Measurements from ENCODE around the gene KLHL36. TPM values are rescaled to one million over a fixed set of nuclear protein-coding genes. Genes with fewer than 3 reads are reported as not detected.

The KLHL36 gene
- total RNA-seq, 2 donors from 2014 or later = 49.7 to 62.7 TPM

DNA sequence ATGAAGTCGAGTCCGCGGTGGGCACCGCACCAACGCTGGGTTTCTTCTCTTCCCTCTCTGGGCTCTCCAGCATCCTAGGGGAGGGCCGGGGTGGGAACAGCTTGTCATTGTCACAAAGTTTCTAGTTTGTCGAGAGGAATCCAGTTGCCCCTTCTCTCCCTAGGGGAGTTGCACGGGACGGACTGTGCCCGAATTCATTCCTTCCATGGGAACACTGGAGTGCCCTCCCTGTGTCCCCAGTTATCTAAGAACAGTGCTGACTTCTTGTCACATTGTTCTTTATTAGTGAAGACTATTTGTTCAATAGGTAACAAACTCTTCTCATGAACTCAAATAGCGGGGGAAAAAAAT lies 1.2 kb downstream of the KLHL36 start:
- Histone ChIP-seq H3K4me1 (no peaks in the 10 kb centered on the region), H3K36me3 (no peaks in the 10 kb centered on the region), H3K27ac (no peak overlapping the region), H3K9ac (ENCODE audit: low read depth in 2 of 2, low read length in 2 of 2) (peak overlapping the region; percentile 72 to 86), H3K4me3 (peak overlapping the region; percentile 84), H3K9me3 (no peaks in the 10 kb centered on the region), H3K27me3 (no peaks in the 10 kb centered on the region)
- intact Hi-C loops (cut with DNase I) = no loop called here
- TF ChIP-seq, protein P1, sequence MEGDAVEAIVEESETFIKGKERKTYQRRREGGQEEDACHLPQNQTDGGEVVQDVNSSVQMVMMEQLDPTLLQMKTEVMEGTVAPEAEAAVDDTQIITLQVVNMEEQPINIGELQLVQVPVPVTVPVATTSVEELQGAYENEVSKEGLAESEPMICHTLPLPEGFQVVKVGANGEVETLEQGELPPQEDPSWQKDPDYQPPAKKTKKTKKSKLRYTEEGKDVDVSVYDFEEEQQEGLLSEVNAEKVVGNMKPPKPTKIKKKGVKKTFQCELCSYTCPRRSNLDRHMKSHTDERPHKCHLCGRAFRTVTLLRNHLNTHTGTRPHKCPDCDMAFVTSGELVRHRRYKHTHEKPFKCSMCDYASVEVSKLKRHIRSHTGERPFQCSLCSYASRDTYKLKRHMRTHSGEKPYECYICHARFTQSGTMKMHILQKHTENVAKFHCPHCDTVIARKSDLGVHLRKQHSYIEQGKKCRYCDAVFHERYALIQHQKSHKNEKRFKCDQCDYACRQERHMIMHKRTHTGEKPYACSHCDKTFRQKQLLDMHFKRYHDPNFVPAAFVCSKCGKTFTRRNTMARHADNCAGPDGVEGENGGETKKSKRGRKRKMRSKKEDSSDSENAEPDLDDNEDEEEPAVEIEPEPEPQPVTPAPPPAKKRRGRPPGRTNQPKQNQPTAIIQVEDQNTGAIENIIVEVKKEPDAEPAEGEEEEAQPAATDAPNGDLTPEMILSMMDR (IDR thresholded peaks at IDR 0.05) = no peak
- no peak for DNase-seq

DNA sequence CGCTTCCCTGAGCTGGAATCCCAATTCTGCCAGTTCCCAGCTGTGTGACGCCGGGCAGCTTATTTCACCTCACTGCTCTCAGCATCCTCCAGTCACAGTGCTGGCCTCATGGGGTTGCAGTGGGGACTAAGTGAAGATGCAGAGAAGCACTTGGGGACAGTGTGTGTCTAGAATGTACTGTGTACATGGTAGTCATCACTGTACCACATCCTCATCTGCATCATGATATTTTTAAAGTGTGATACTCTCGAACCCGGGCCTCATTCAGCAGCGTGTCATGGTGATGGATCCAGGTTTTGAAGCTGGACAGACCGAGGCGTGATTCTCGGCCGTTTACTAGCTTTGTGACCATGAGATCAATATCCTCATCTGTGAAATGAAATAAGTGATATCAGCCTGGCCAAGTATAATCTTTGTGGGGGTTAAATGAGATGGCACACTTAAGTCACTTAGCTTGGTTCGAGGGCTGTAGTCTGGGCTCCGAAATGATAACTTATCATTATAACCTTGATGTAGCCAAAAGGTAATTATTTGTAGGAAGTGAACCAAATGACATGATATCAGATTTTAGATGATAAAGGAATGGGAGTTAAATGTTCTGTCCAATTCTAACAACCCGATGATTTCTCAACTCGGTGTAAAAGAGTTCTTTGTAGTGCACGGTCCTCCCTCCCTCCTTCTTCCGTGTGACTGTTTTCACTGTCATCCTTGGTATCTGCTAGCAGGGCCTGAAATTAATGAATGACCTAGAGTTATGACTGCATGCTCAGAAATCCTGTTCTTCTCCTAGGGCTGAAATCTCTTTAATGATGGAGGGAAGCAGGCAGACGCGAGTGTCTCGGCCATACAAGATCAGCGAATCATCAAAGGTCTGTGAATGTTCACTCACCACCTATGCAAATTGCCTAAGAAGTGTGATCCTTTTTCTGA lies 2.0 kb downstream of the KLHL36 start:
- no peaks in the 10 kb centered on the region for H3K9me3 ChIP-seq
- no peak overlapping the region for H3K4me3 ChIP-seq
- intact Hi-C loops (cut with DNase I) = no loop called here
- TF ChIP-seq, protein P1 (IDR thresholded peaks at IDR 0.05) = no peak
- no peaks in the 10 kb centered on the region for H3K36me3 ChIP-seq
- H3K9ac ChIP-seq (ENCODE audit: low read depth in 2 of 2, low read length in 2 of 2) = no peak overlapping the region
- no peak for DNase-seq
- no peaks in the 10 kb centered on the region for H3K27me3 ChIP-seq
- H3K4me1 ChIP-seq = no peaks in the 10 kb centered on the region
- no peak overlapping the region for H3K27ac ChIP-seq

DNA sequence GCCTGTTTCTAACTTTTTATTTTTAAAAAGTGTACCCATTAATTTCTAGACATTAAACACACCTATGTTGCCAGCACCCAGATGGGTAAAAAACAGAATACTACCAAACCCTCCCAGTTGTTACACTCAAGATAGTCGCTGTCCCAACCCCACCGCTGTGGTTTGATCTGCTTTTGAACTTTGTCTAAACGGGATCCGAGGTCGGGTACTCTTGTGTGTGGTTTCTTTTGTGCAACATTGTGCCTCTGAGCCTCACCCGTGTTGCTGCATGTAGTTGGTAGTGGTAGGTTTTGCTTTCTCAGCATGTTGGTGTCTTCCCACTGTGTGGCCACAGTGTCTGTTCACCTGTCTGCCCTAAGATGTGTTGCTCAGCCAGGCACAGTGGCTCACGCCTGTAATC lies 4.3 kb downstream of the KLHL36 start:
- intact Hi-C loops (cut with DNase I) = no loop called here
- no peak overlapping the region for H3K27ac ChIP-seq
- no peaks in the 10 kb centered on the region for H3K9me3 ChIP-seq
- no peak for DNase-seq
- TF ChIP-seq, protein P1 (IDR thresholded peaks at IDR 0.05) = no peak
- H3K4me1 ChIP-seq = no peaks in the 10 kb centered on the region
- H3K9ac ChIP-seq (ENCODE audit: low read depth in 2 of 2, low read length in 2 of 2) = no peak overlapping the region
- H3K36me3 ChIP-seq = peaks cover 6% of the 10 kb centered on the region
- no peak overlapping the region for H3K4me3 ChIP-seq
- no peaks in the 10 kb centered on the region for H3K27me3 ChIP-seq

DNA sequence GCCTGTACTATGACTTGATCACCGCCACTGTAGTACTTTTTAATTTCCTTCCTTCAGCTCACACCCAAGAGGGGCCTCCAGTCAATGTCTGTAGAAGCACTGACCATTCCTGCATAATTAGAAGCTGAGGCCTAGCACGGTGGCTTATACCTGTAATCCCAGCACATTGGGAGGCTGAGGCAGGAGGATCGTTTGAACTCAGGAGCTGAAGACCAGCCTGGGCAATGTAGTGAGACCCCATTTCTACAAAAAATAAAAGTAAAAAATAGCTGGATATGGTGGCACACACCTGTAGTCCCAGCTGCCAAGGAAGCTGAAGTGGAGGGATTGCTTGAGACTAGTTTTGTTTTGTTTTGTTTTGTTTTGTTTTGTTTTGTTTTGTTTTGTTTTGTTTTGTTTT lies 5.9 kb downstream of the KLHL36 start:
- H3K4me3 ChIP-seq = no peak overlapping the region
- peaks cover 12% of the 10 kb centered on the region for H3K36me3 ChIP-seq
- intact Hi-C loops (cut with DNase I) = no loop called here

DNA sequence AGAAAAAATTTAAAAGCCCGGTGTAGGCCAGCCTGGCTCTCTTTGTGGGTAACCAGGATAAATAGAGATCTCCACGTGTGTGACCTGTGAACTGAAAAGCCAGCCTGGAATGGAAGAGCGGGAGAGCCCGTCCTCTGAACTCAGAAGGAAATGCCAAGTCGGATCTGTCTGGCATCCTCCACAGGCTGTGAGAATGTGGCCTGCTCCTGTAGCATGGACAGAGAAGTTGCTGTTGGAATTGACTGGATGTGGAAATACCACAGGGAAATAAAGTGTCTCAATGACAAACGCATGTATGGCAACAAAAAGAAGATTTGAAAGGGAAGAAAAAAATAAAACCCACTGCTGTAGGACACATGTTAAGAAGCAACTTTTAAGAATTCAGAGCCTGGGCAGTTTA lies 6.7 kb downstream of the KLHL36 start:
- H3K4me1 ChIP-seq = no peaks in the 10 kb centered on the region
- intact Hi-C loops (cut with DNase I) = no loop called here
- no peaks in the 10 kb centered on the region for H3K27me3 ChIP-seq
- no peak overlapping the region for H3K4me3 ChIP-seq
- DNase-seq = no peak
- H3K36me3 ChIP-seq = peaks cover 16% of the 10 kb centered on the region
- no peaks in the 10 kb centered on the region for H3K9me3 ChIP-seq
- no peak overlapping the region for H3K9ac ChIP-seq (ENCODE audit: low read depth in 2 of 2, low read length in 2 of 2)
- TF ChIP-seq, protein P1 (IDR thresholded peaks at IDR 0.05) = no peak
- H3K27ac ChIP-seq = no peak overlapping the region

More for the DNA sequence above, 5.9 kb downstream of the KLHL36 start:
- no peaks in the 10 kb centered on the region for H3K9me3 ChIP-seq
- H3K9ac ChIP-seq (ENCODE audit: low read depth in 2 of 2, low read length in 2 of 2) = no peak overlapping the region
- H3K4me1 ChIP-seq = no peaks in the 10 kb centered on the region
- H3K27me3 ChIP-seq = no peaks in the 10 kb centered on the region
- TF ChIP-seq, protein P1 (IDR thresholded peaks at IDR 0.05) = no peak
- no peak overlapping the region for H3K27ac ChIP-seq
- DNase-seq = no peak

All from colonic mucosa (tissue), 4 donors.